ENCODE data around the gene CYP8B1.

GRCh38 chr3:42898896-42899675 lies 23.4 kb upstream of the CYP8B1 start:
- TF ChIP-seq POLR2A (IDR thresholded peaks at IDR 0.05), result no peak
- TF ChIP-seq CTCF (IDR thresholded peaks at IDR 0.05), result no peak
